Hypothalamus (tissue), 51 donors: ENCODE data around the gene TNFRSF1B.

Experiments
- DNase-seq, 51 donors: peaks; one replicate each; lab custom pipeline; 2025; lab: John Stamatoyannopoulos, UW

Gene TNFRSF1B

DNA sequence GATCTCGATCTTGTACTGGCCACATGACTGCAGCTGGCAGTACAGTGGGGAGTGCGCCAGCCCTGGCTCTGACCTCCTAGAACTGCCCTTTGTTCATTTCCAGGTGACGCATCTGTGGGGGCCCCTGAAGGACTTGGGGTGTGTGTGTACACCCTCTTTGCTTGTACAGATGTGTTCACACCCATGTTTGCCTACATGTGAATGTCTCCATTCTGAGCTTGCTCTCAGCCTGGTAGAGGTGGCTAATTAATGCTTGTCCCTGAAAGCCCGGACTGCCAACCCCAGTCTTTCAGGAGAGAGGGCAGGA is 19.8 kb downstream of the TNFRSF1B start:
- no peak for DNase-seq

DNA sequence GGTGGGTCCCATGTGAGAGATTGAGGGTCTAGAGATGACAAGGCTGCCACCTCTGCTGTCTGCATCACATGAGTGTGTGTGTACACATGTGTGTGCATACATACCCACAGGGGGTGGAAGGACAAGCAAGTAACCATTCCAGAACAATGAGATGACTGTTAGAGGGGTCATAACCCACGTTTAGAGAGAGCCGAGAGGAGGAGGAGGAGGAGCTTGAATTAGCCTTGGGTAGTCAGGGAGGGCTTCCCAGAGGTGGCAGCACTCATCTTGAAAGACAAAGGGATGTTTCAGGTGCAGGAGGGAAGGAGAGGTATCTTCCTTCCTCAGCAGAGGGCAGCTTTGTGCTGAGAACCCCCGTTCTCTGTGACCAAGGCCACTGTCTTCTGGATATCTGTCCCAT is 21.3 kb downstream of the TNFRSF1B start:
- no peak for DNase-seq

DNA sequence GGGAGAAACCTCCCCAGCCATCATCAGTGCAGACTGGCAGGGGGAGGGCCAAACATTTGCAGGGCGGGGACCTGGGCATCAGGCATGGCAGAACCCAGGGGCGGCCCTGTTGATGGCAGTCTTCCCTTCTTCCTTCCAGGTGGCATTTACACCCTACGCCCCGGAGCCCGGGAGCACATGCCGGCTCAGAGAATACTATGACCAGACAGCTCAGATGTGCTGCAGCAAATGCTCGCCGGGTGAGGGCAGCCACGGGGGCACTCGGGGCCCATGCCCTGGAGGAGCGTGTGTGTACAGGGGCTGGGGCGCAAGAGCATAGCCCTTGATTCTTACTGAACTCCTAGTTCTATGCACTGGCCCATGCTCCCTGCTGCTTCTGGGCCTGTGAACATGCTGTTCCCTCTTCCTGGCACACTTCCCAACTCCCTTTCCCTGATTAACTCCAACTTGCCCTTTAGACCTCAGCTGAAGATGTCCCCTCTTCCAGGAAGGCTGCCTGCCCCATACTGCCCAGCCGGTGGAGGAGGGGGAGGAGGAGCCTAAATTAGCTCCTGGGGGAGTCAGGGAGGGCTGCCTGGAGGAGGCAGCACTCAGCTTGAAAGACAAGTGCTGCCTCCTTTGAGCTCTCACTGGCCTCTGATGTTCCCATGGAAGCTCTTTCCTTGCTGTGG is 22.0 kb downstream of the TNFRSF1B start:
- no peak for DNase-seq

DNA sequence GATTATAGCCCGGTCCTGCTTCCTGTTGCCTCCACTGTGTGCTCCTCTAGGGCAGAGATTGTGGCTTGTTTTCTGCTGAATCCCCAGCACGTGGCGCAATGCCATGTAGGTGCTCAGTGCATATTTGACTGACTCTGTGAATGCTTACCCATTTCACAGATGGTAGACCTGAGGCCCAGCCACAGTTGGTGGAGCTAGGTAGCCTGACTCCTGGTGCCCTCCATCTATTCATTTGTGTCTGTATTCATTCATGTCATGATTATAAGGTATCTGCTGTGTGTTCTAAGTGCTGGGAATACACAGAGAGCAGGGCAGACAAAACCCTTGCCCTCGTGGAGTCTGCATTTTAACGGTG is 22.5 kb downstream of the TNFRSF1B start:
- DNase-seq: no peak

DNA sequence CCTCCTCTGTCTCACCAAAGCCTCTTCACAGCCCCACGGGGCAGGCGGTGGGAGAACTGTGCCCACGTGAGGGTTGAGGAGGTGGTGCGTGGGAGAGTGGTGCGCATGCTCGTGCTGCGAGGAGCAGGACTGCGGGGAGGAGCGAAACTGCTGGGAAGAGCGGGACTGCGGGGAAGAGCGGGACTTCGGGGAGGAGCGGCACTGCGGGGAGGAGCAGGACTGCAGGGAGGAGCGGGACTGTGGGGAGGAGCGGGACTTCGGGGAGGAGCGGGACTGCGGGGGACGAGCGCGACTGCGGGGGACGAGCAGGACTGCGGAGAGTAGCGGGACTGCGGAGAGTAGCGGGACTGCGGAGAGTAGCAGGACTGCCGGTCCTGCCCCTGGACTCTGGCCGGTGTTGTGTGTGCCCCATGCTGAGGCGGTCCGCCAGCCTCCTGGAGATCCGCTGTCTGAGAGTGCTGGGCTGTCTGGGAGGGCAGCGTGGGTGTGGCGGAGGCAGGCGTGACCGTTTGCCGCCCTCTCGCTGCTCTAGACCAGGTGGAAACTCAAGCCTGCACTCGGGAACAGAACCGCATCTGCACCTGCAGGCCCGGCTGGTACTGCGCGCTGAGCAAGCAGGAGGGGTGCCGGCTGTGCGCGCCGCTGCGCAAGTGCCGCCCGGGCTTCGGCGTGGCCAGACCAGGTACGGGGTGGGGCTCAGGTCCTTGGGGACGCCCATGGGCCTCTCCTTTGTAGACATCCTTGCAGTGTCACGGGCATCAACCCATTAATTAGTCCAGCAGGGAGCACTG is 24.6 kb downstream of the TNFRSF1B start:
- no peak for DNase-seq

DNA sequence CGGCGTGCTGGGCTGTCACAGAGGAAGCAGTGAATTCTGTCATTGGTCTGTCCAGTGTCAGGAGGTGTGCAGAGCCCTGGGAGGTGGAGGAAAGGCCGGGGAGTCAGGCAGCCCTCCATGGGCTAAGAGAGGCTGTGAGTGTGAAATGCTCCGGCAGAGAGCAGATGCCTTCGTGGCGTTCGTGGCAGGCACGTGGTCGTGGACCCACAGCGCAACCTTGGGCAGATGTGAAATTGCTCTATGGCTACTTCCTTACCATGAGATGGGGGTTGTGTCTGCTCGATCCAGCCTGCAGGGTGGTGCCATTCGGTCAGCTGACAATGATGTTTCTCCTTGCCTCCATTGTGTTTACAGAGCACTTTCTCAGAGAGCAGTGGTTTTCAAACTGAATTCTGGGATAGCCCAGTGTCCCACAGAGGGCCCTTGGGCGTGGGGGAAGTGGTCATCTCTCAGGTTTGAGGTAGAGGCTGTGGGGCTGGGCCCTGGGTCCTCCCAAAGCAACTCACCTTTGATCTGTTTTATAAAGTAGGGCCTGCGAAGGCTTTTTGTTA is 27.9 kb downstream of the TNFRSF1B start:
- no peak for DNase-seq

DNA sequence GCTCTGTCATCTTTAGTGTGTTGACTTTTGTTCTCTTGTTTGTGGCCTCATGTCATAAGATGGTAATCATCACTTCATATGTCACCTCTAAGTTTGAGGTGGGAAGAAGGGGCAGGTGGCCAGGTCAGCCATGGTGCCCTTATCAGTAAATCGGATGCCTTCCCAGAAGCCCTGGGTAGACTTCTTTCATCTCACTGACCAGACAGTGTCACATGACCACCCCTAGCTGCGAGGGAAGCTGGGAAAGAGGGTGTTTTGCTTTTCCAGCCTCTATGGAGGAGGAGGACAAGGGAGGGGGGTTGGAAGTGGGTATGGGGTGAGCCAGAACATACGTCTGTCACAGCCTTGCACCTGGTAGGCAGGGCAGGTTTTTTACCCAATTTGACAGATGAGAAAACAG is 28.6 kb downstream of the TNFRSF1B start:
- no peak for DNase-seq

DNA sequence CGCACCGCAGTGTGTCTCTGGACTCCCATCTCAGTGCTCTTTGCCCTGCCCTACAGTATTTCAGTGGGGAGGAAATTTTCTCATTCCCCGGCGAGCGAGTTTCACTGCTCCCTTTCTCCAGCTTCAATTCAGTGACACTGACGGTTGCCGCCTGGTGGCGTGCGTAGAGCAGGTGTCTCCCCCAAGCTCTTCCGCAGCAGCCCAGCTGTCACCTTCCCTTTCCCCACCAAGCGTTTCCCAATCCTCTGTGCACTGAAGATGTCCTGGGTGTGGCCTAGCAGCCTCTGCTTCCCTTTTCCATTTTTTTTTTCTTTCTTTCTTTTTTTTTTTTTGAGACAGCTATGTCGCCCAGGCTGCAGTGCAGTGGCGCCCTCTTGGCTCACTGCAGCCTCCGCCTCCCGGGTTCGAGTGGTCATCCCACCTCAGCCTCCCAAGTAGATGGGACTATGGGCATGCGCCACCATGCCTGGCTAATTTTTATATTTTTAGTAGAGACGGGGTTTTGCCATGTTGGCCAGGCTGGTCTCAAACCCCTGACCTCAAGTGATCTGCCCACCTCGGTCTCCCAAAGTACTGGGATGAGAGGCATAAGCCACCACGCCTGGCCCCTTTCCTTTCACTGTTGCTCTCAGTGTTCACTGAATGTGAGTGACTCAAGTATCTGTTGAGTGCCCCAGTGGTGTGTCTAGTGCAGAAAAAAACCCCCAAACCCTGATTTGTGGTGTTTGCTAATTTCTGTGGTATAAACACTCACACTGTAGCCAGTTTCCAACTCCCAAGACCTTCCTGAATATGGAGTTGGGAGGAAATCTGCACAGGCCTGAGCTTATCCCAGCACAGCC is 30.1 kb downstream of the TNFRSF1B start:
- DNase-seq: peak in 3 of 51 donors; percentile 7 to 17 (median 12)

DNA sequence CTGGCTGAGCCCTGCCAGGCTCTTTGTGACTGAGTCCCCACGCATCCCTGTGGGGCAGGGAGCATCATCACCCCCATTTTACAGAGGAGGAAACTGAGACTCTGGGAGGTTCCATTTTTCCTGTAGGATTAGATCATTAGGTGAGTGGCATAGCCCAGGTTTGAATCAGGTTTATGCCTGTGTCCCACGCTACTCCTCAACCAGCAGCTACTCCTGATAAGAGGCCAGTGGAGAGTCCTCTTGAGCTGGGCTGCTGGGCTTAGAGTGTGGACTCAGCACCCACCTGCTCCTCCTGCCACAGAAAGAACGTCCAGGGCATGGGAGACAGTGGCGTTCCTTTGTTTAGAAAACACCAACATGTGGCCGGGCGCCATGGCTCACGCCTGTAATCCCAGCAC is 30.7 kb downstream of the TNFRSF1B start:
- DNase-seq: no peak

DNA sequence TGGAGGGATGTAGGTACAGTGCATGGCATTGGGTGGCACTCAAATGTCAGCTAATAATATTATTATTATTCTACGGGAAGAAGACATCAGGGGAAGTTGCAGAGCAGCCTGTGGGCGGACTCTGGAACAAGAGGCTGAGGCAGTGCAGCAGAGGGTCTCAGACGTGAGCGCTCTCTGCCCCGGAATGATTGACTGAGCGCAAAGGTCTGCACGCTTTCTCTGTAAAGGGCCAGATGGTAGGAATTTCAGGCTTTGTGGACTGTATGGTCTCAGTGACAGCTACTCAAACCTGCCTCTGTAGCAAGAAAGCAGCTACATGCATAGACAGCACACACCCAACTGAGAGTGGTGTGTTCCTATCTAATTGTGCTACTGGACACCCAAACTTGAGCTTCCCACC is 33.4 kb downstream of the TNFRSF1B start:
- DNase-seq: no peak

DNA sequence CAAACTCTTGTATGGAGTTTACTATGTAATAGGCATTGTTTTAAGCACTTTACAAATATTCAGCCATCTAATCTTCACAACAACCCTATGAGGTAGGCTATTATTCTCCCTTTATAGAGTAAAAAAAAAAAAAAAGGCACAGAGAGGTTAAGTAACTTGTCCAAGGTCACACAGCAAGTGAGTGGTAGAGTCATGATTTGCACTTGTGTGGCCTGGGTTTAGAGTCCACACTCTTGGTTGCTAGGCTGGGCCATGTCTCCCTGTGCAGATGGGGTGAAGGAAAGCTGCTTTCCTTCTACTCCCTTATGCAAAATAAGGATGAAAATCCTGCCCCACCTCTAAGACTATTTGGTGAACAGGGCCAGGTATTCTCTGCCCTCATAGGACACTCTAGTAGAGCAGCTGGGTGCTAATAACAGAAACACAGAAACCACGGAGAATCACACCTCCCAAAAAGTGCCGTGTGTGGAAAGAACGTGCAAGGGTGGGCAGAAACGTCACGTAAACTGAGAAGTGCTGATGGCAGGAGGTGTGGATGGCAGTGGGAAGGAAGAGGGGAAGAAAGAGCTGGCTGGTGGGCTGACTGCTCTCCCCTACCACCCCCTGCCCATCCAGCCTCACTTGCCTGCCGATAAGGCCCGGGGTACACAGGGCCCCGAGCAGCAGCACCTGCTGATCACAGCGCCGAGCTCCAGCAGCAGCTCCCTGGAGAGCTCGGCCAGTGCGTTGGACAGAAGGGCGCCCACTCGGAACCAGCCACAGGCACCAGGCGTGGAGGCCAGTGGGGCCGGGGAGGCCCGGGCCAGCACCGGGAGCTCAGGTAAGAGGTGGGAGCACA is 34.8 kb downstream of the TNFRSF1B start:
- DNase-seq: no peak

DNA sequence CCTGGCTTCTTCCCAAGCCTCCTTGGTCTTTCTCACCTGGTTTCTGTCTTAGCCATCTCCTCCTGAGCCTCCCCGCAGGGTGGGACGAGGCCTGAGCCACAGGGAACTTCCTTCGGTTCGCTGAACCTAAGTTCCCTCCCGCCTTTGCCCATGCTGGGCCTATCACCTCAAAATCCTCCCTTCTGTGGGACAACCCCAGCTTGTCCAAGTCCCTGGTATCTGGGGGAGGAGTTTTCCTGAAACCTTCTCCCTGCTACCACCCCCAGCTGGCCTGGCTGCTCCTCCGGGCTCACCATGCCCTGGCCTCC is 35.4 kb downstream of the TNFRSF1B start:
- DNase-seq: no peak

DNA sequence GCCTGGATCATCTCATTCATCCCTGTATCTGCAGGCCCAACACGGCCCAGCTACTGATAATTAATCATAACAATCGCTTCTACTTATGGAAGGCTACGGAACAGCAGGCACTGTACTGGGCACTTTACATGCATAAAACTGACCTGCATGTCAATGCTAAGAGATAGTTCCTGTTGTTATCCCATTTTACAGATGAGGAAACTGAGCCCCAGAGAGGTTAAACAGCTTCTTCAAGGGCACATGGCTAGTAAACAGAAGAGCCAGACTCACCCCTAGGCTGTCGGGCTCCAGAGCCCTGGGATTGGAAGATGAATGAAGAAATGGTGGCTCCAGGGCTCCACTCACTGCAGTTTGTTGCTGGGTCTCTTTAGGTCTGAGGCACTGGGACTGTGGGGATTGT is 35.8 kb downstream of the TNFRSF1B start:
- DNase-seq: no peak

DNA sequence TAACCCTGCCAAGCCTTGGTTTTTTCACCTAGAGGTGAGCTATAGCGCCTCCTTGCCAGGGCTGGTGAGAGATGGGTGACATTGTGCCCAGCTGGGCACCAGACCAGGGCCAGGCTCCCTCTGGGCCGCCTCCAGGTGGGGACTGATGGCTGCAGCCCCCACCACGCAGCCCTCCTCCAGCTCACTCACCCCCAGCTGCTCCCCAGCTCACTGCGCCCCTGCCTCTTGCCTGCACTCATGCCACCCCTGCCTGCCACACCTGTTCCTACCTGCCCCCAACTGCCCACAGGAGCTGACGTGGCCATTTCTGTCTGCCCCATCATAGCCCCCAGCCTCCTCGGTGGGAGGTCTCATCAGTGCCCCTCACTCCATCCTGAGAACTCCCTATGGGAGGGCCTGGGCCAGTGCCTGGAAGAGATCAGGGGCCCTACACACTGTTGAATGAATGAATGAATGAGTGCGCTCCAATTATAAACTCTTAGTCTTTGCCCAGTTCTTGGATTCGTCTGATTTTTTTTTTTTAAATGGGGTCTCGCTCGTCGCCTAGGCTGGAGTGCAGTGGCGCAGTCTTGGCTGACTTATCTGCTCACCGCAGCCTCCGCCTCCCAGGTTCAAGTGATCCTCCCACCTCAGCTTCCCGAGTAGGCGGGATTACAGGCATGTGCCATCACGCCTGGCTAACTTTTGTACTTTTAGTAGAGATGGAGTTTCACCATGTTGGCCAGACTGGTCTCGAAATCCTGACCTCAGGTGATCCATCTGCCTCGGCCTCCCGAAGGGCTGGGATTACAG is 36.6 kb downstream of the TNFRSF1B start:
- no peak for DNase-seq

DNA sequence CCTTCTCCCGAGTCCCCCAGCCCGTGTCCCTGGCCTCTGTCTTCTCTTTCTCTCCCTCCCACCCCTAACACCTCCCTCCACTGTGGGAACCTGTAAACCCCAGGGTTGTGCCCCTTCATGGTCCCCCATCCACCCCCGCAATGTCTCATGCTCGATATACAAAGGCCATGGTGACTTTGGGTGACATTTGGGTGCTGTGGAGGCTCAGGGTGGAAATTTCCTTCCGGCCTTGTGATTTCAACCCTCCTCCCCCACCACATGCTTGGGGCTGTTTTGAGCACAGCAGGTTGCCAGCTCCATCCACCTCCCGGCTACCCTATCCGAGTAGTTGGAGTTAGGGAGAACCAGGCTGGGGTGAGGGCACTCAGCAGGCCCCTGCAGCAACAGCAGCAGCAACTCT is 37.3 kb downstream of the TNFRSF1B start:
- no peak for DNase-seq

DNA sequence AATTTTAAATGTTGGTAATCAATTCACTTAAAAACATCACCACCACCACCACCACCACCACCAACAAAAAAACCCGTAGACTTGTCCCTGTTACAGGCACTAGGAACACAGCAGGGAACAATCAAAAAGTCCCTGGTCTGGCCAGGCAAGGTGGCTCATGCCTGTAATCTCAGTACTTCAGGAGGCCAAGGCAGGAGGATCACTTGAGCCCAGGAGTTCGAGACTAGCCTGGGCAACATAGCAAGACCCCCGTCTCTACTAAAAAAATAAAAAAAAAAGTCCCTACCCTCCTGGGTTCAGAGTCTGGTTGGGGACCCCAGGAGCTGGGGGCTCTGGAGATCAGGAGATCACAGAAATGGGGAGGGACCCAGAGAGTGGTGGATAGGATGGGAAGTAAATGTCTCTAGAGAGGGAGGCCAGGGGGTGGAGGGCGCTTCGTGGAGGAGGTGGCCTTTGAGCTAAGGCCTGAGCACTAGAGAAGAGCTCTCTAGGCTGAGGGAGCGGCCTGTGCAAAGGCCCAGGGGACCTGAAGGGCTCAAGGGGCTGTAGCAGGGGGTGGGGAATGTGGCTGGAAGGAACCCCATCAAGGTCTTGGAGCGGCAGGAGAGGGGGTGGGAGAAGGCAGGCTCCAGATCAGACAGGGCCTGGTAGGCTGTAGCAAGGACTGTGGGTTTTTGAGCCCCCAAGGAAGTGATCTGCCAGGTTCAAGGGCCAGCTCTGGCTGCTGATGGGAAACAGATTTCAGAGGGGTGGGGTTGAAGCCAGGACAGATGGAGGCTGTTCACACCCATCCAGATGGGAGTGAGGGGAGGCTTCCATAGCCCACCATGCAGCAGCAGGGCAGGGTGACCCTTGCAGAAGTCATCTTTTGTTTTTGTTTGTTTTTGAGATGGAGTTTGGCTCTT is 38.2 kb downstream of the TNFRSF1B start:
- DNase-seq: no peak

DNA sequence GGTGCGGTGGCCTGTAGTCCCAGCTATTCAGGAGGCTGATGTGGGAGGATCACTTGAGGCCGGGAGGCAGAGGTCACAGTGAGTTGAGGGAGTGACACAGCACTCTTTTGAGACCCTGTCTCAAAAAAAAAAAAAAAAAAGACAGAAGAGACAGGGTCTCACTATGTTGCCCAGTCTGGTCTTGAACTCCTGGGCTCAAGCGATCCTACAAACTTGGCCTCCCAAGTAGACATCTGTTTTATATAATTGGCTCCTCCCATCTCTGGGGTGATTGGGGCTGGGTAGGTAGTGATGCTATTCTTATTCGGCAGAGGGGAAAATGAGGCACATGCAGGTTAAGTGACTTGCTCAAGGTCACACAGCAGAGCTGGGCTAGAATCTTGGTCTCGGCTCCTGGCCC is 39.4 kb downstream of the TNFRSF1B start:
- DNase-seq: no peak

DNA sequence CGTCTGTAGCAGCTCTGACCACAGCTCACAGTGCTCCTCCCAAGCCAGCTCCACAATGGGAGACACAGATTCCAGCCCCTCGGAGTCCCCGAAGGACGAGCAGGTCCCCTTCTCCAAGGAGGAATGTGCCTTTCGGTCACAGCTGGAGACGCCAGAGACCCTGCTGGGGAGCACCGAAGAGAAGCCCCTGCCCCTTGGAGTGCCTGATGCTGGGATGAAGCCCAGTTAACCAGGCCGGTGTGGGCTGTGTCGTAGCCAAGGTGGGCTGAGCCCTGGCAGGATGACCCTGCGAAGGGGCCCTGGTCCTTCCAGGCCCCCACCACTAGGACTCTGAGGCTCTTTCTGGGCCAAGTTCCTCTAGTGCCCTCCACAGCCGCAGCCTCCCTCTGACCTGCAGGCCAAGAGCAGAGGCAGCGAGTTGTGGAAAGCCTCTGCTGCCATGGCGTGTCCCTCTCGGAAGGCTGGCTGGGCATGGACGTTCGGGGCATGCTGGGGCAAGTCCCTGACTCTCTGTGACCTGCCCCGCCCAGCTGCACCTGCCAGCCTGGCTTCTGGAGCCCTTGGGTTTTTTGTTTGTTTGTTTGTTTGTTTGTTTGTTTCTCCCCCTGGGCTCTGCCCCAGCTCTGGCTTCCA is 40.1 kb downstream of the TNFRSF1B start:
- DNase-seq: no peak
